Stimulated activated CD8-positive, alpha-beta memory T cell treated with anti-CD3 and anti-CD28 coated beads, Interleukin-15, amount 100 ng/mL, for 48 hours (primary cell): ENCODE data around the gene SAYSD1.

Experiments
- DNase-seq, 2 donors: peaks; one replicate each; pipeline ENCODE4 v3.0.0-alpha.2; 2020; ENCODE audit warnings: low read depth in 2 of 2

The SAYSD1 gene

GRCh38 chr6:39079197-39080125, 35.5 kb downstream of the SAYSD1 start:
- DNase-seq, result no peak

GRCh38 chr6:39078695-39079094, 36.3 kb downstream of the SAYSD1 start:
- no peak for DNase-seq

- DNase-seq, result no peak
Measured at GRCh38 chr6:39077882-39078594, 36.9 kb downstream of the SAYSD1 start.

GRCh38 chr6:39076623-39077535, 38.1 kb downstream of the SAYSD1 start:
- DNase-seq, result no peak

GRCh38 chr6:39075807-39076622, 39.0 kb downstream of the SAYSD1 start:
- no peak for DNase-seq

GRCh38 chr6:39075010-39075686, 39.8 kb downstream of the SAYSD1 start:
- DNase-seq, result no peak

GRCh38 chr6:39074486-39074885, 40.5 kb downstream of the SAYSD1 start:
- DNase-seq, result no peak

- DNase-seq, result no peak
Measured at GRCh38 chr6:39073471-39074355, 41.3 kb downstream of the SAYSD1 start.

GRCh38 chr6:39072830-39073229, 42.2 kb downstream of the SAYSD1 start:
- no peak for DNase-seq

GRCh38 chr6:39068391-39068790, 46.6 kb downstream of the SAYSD1 start:
- DNase-seq, result no peak

- DNase-seq, result no peak
Measured at GRCh38 chr6:39065561-39065960, 49.4 kb downstream of the SAYSD1 start.

GRCh38 chr6:39063526-39063925, 51.5 kb downstream of the SAYSD1 start:
- DNase-seq, result no peak

GRCh38 chr6:39062014-39062740, 52.8 kb downstream of the SAYSD1 start:
- no peak for DNase-seq

- no peak for DNase-seq
Measured at GRCh38 chr6:39061588-39061987, 53.4 kb downstream of the SAYSD1 start.

GRCh38 chr6:39061182-39061581, 53.8 kb downstream of the SAYSD1 start:
- DNase-seq, result no peak

GRCh38 chr6:39060467-39061160, 54.4 kb downstream of the SAYSD1 start:
- no peak for DNase-seq

GRCh38 chr6:39059496-39060310, 55.3 kb downstream of the SAYSD1 start:
- no peak for DNase-seq
